C4-2B (cell line): Measurements from ENCODE around the gene PPP1R1A.

Source experiments
- H3K27ac ChIP-seq: fragments of 450-650 bp; 2 replicates; pipeline ENCODE4 v1.5.1; 2017
- CTCF ChIP-seq: fragments of 450-650 bp; conservative IDR thresholded peaks from 2 replicates; pipeline ENCODE4 v1.5.1; 2017; ENCODE audit warnings: mild to moderate bottlenecking
- ZFX ChIP-seq: fragments of 450-650 bp; IDR thresholded peaks from 2 replicates; pipeline ENCODE4 v1.6.1; 2017

Gene PPP1R1A

GRCh38 chr12:54558311-54558710, 30.1 kb downstream of the PPP1R1A start:
- no peak for TF ChIP-seq ZFX
- TF ChIP-seq CTCF: no peak
- no peak overlapping the region for H3K27ac ChIP-seq

GRCh38 chr12:54555670-54556257, 32.7 kb downstream of the PPP1R1A start:
- no peak overlapping the region for H3K27ac ChIP-seq
- TF ChIP-seq ZFX (no peak), CTCF (no peak)

GRCh38 chr12:54549774-54550451, 38.5 kb downstream of the PPP1R1A start:
- TF ChIP-seq ZFX: no peak
- no peak overlapping the region for H3K27ac ChIP-seq

GRCh38 chr12:54546511-54546910, 41.9 kb downstream of the PPP1R1A start:
- TF ChIP-seq ZFX (no peak), CTCF (no peak)
- no peak overlapping the region for H3K27ac ChIP-seq

- no peak for TF ChIP-seq CTCF
- no peak for TF ChIP-seq ZFX
- no peak overlapping the region for H3K27ac ChIP-seq
Measured at GRCh38 chr12:54544743-54545142, 43.7 kb downstream of the PPP1R1A start.

- no peak overlapping the region for H3K27ac ChIP-seq
- no peak for TF ChIP-seq ZFX
- TF ChIP-seq CTCF: no peak
Measured at GRCh38 chr12:54543526-54543925, 44.9 kb downstream of the PPP1R1A start.

- TF ChIP-seq CTCF (no peak), ZFX (no peak)
- no peak overlapping the region for H3K27ac ChIP-seq
Measured at GRCh38 chr12:54541751-54542290, 46.6 kb downstream of the PPP1R1A start.
